Measurements from ENCODE around the gene PRDM15.

DNA sequence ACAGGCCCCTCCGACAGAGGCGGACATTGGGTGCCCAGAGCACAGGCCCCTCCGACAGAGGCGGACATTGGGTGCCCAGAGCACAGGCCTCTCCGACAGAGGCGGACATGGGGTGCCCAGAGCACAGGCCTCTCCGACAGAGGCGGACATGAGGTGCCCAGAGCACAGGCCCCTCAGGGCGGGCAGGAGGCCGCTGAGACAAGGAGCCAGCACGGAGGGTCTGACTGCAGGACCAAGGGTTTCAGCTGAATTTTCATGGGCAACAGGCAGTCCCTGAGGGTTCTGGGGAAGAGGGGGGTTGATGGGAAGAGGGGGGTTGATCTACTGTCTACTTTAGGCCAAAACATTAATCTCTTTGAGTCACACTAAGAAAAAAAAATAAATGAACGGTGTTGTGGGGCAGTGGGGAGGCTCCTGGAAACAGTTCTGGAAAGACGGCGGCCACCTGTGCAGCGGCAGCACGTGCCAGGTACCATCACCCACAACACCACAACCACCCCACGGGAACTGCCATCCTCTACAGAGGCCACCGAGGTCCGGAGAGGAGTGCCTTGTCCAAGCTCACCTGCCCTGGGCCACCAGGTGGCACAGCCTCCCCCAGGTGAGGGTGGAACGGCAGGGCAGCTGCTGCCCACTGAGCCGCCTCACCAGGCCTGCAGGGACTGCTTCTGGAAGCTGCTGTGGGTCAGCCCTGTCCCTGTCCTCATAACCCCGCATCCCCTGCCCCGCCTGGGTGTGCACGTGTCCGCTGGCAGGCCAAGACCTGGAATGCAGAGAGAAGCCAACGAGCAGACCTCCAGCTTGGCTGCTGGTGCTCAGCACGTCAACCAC is 20.5 kb downstream of the PRDM15 start:
- TF ChIP-seq, protein P1, sequence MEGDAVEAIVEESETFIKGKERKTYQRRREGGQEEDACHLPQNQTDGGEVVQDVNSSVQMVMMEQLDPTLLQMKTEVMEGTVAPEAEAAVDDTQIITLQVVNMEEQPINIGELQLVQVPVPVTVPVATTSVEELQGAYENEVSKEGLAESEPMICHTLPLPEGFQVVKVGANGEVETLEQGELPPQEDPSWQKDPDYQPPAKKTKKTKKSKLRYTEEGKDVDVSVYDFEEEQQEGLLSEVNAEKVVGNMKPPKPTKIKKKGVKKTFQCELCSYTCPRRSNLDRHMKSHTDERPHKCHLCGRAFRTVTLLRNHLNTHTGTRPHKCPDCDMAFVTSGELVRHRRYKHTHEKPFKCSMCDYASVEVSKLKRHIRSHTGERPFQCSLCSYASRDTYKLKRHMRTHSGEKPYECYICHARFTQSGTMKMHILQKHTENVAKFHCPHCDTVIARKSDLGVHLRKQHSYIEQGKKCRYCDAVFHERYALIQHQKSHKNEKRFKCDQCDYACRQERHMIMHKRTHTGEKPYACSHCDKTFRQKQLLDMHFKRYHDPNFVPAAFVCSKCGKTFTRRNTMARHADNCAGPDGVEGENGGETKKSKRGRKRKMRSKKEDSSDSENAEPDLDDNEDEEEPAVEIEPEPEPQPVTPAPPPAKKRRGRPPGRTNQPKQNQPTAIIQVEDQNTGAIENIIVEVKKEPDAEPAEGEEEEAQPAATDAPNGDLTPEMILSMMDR (conservative IDR thresholded peaks at IDR 0.05; ENCODE audit: low read length) = no peak
- no peak for TF ChIP-seq EZH2phosphoT487 (IDR thresholded peaks at IDR 0.05; ENCODE audit: borderline replicate concordance)
